ENCODE results near the gene LIPC. TPM values are rescaled to one million over a fixed set of nuclear protein-coding genes. Genes with fewer than 3 reads are reported as not detected.
A peak's percentile ranks its signal among the peaks of the same experiment; 100 is the strongest.

Gene LIPC
- total and polyA plus RNA-seq, 7 experiments from 2014 or later, result 0.46 to 5.1 (median 0.77) TPM

- no peaks in the 10 kb centered on the region for H3K27me3 Mint-ChIP-seq
- Histone ChIP-seq H3K4me1 (ENCODE audit: control insufficient read depth in 2 of 2, insufficient read depth in 2 of 2, low read length in 2 of 2) (peaks cover 28 to 43% of the 10 kb centered on the region in 2 donors), H3K4me3 (ENCODE audit: low read length) (no peak overlapping the region), H3K27me3 (ENCODE audit: control insufficient read depth in 2 of 2, insufficient read depth in 2 of 2, low read length in 2 of 2) (no peaks in the 10 kb centered on the region), H3K9me3 (ENCODE audit: control insufficient read depth in 2 of 3, low read length in 3 of 3) (no peaks in the 10 kb centered on the region), H3K36me3 (ENCODE audit: control insufficient read depth in 2 of 3, insufficient read depth in 3 of 3, low read length in 3 of 3) (no peaks in the 10 kb centered on the region), H3K27ac (ENCODE audit: low read depth, low read length) (no peak overlapping the region)
- ATAC-seq, result no peak
- ChIA-PET POLR2A (interaction anchor here (1.2 kb wide), 1 partner anchor 15 kb away, joined by 5 read pairs; no protein-coding TSS in a partner anchor), CTCF (no interaction called here)
- intact Hi-C loops (cut with micrococcal nuclease), result loop anchor here in 1 of 2 donors (5.0 kb wide), 1 partner anchor 35 kb away; no protein-coding TSS in a partner anchor
- DNase-seq, result no peak
- peaks cover 33 to 66% (median 53%) of the 10 kb centered on the region in 7 donors for H3K4me1 Mint-ChIP-seq
- peaks cover 0 to 2% (median 0%) of the 10 kb centered on the region in 11 donors for H3K9me3 Mint-ChIP-seq
- H3K27ac Mint-ChIP-seq, result peak overlapping the region; percentile 24 to 86 (median 60)
- peak overlapping the region in 4 of 10 donors; percentile 19 to 61 (median 37) for H3K4me3 Mint-ChIP-seq
- H3K36me3 Mint-ChIP-seq, result peaks cover 0 to 22% (median 0%) of the 10 kb centered on the region in 5 donors
Observed at GRCh38 chr15:58477170-58477569, 45.4 kb downstream of the LIPC start.

DNA sequence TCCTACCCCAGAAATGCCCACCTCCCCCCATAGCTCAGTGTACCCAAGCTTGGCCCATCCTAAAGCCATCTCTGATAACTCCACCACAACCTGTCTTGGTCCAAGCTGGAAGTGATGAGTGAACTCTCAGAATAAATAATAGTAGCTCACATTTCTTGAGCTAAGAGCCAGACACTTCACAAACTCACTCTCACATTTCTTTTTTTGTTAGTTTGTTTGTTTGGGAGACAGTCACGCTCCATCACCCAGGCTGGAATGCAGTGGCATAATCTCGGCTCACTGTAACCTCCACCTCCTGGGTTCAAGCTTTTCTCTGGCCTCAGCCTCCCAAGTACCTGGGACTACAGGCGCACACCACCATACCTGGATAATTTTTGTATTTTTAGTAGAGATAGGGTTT lies 46.2 kb downstream of the LIPC start:
- ATAC-seq, result no peak
- Histone ChIP-seq H3K9me3 (ENCODE audit: control insufficient read depth in 2 of 3, low read length in 3 of 3) (no peaks in the 10 kb centered on the region), H3K4me1 (ENCODE audit: control insufficient read depth in 2 of 2, insufficient read depth in 2 of 2, low read length in 2 of 2) (peaks cover 23 to 38% of the 10 kb centered on the region in 2 donors), H3K27ac (ENCODE audit: low read depth, low read length) (no peak overlapping the region), H3K36me3 (ENCODE audit: control insufficient read depth in 2 of 3, insufficient read depth in 3 of 3, low read length in 3 of 3) (no peaks in the 10 kb centered on the region), H3K4me3 (ENCODE audit: low read length) (no peak overlapping the region), H3K27me3 (ENCODE audit: control insufficient read depth in 2 of 2, insufficient read depth in 2 of 2, low read length in 2 of 2) (no peaks in the 10 kb centered on the region)
- Mint-ChIP-seq H3K27ac (peak overlapping the region in 7 of 9 donors; percentile 18 to 86 (median 53)), H3K4me1 (peaks cover 33 to 65% (median 49%) of the 10 kb centered on the region in 7 donors), H3K9me3 (peaks cover 0 to 2% (median 0%) of the 10 kb centered on the region in 11 donors), H3K36me3 (peaks cover 0 to 23% (median 0%) of the 10 kb centered on the region in 5 donors), H3K4me3 (peak overlapping the region in 1 of 10 donors; percentile 52), H3K27me3 (no peaks in the 10 kb centered on the region)
- intact Hi-C loops (cut with micrococcal nuclease), result loop anchor here in 1 of 2 donors (5.0 kb wide), 1 partner anchor 36 kb away; no protein-coding TSS in a partner anchor
- POLR2A ChIA-PET, result interaction anchor here (1.2 kb wide), 1 partner anchor 14 kb away, joined by 5 read pairs; no protein-coding TSS in a partner anchor
- CTCF ChIA-PET, result no interaction called here
- DNase-seq, result no peak

DNA sequence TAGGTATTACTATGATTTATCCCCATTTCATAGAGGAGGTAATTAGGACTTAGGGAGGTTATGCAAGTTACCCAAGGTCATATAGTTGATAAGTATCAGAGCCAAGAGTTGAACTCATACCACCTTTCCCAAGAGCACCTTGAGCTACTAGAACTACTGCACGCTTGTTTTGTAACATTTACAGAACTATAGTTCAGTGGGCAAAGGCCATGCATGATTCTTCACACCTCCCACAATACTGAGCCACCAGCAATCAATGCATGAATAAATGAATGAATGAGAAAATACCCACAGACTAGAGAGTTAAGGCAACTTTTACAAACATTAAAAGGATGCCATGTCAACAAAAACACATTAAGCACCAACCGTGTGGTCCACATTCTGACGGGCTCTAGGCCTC lies 46.8 kb downstream of the LIPC start:
- ATAC-seq (no peak), DNase-seq (no peak)
- Mint-ChIP-seq H3K9me3 (peaks cover 0 to 6% (median 0%) of the 10 kb centered on the region in 11 donors), H3K36me3 (peaks cover 0 to 25% (median 0%) of the 10 kb centered on the region in 5 donors), H3K4me1 (peaks cover 33 to 65% (median 49%) of the 10 kb centered on the region in 7 donors), H3K4me3 (no peak overlapping the region), H3K27me3 (no peaks in the 10 kb centered on the region), H3K27ac (peak overlapping the region in 3 of 9 donors; percentile 12 to 53 (median 13))
- Histone ChIP-seq H3K27ac (ENCODE audit: low read depth, low read length) (no peak overlapping the region), H3K4me1 (ENCODE audit: control insufficient read depth in 2 of 2, insufficient read depth in 2 of 2, low read length in 2 of 2) (peaks cover 17 to 36% of the 10 kb centered on the region in 2 donors), H3K9me3 (ENCODE audit: control insufficient read depth in 2 of 3, low read length in 3 of 3) (no peaks in the 10 kb centered on the region), H3K4me3 (ENCODE audit: low read length) (no peak overlapping the region), H3K36me3 (ENCODE audit: control insufficient read depth in 2 of 3, insufficient read depth in 3 of 3, low read length in 3 of 3) (no peaks in the 10 kb centered on the region), H3K27me3 (ENCODE audit: control insufficient read depth in 2 of 2, insufficient read depth in 2 of 2, low read length in 2 of 2) (no peaks in the 10 kb centered on the region)
- ChIA-PET POLR2A (no interaction called here), CTCF (no interaction called here)
- intact Hi-C loops (cut with micrococcal nuclease), result loop anchor here in 1 of 2 donors (5.0 kb wide), 1 partner anchor 36 kb away; no protein-coding TSS in a partner anchor

DNA sequence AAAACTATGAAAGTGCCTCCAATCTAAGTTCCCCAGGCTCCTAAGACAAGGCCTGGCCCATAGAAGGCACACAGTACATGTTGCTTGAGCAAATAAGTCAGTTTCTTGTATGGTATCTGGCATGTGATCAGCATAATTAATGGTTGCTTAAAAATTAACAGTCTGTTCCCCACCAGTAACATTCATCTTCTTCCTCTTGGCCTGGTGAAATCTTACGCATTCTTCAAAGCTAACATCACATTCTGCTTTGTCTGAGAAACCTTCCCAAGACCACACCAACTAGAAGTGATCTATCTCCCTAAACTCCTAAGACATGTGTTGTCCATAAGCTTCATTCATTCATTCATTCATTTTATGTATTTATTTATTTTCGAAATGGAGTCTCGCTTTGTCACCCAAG lies 48.1 kb downstream of the LIPC start:
- H3K27me3 Mint-ChIP-seq, result no peaks in the 10 kb centered on the region
- intact Hi-C loops (cut with micrococcal nuclease), result loop anchor here in 1 of 2 donors (5.0 kb wide), 1 partner anchor 38 kb away; no protein-coding TSS in a partner anchor
- DNase-seq, result no peak
- CTCF ChIA-PET, result no interaction called here
- H3K36me3 ChIP-seq (ENCODE audit: control insufficient read depth in 2 of 3, insufficient read depth in 3 of 3, low read length in 3 of 3), result no peaks in the 10 kb centered on the region
- H3K27ac Mint-ChIP-seq, result peak overlapping the region in 2 of 9 donors; percentile 28 to 61
- peaks cover 0 to 6% (median 0%) of the 10 kb centered on the region in 11 donors for H3K9me3 Mint-ChIP-seq
- no peak overlapping the region for H3K4me3 Mint-ChIP-seq
- no peaks in the 10 kb centered on the region for H3K9me3 ChIP-seq (ENCODE audit: control insufficient read depth in 2 of 3, low read length in 3 of 3)
- peaks cover 21 to 36% of the 10 kb centered on the region in 2 donors for H3K4me1 ChIP-seq (ENCODE audit: control insufficient read depth in 2 of 2, insufficient read depth in 2 of 2, low read length in 2 of 2)
- peaks cover 0 to 23% (median 0%) of the 10 kb centered on the region in 5 donors for H3K36me3 Mint-ChIP-seq
- no peak overlapping the region for H3K4me3 ChIP-seq (ENCODE audit: low read length)
- H3K27ac ChIP-seq (ENCODE audit: low read depth, low read length), result no peak overlapping the region
- H3K4me1 Mint-ChIP-seq, result peaks cover 35 to 65% (median 51%) of the 10 kb centered on the region in 7 donors
- POLR2A ChIA-PET, result no interaction called here
- no peak for ATAC-seq
- H3K27me3 ChIP-seq (ENCODE audit: control insufficient read depth in 2 of 2, insufficient read depth in 2 of 2, low read length in 2 of 2), result no peaks in the 10 kb centered on the region

GRCh38 chr15:58483376-58483775 lies 51.6 kb downstream of the LIPC start:
- Mint-ChIP-seq H3K27ac (peak overlapping the region in 7 of 9 donors; percentile 15 to 92 (median 74)), H3K4me3 (peak overlapping the region in 4 of 10 donors; percentile 7 to 22 (median 12)), H3K4me1 (peaks cover 35 to 57% (median 48%) of the 10 kb centered on the region in 7 donors), H3K36me3 (peaks cover 0 to 33% (median 0%) of the 10 kb centered on the region in 5 donors), H3K27me3 (no peaks in the 10 kb centered on the region), H3K9me3 (peaks cover 0 to 10% (median 0%) of the 10 kb centered on the region in 11 donors)
- Histone ChIP-seq H3K27ac (ENCODE audit: low read depth, low read length) (no peak overlapping the region), H3K9me3 (ENCODE audit: control insufficient read depth in 2 of 3, low read length in 3 of 3) (no peaks in the 10 kb centered on the region), H3K4me1 (ENCODE audit: control insufficient read depth in 2 of 2, insufficient read depth in 2 of 2, low read length in 2 of 2) (peaks cover 42 to 44% of the 10 kb centered on the region in 2 donors), H3K4me3 (ENCODE audit: low read length) (no peak overlapping the region), H3K36me3 (ENCODE audit: control insufficient read depth in 2 of 3, insufficient read depth in 3 of 3, low read length in 3 of 3) (no peaks in the 10 kb centered on the region), H3K27me3 (ENCODE audit: control insufficient read depth in 2 of 2, insufficient read depth in 2 of 2, low read length in 2 of 2) (no peaks in the 10 kb centered on the region)
- intact Hi-C loops (cut with micrococcal nuclease), result no loop called here
- DNase-seq, result no peak
- POLR2A ChIA-PET, result interaction anchor here (0.9 kb wide), 1 partner anchor 32 kb away, joined by 3 read pairs; no protein-coding TSS in a partner anchor
- CTCF ChIA-PET, result interaction anchor here (1.2 to 1.4 kb wide), 2 partner anchors 12 to 256 kb away, joined by 4 to 5 read pairs; no protein-coding TSS in a partner anchor
- no peak for ATAC-seq

DNA sequence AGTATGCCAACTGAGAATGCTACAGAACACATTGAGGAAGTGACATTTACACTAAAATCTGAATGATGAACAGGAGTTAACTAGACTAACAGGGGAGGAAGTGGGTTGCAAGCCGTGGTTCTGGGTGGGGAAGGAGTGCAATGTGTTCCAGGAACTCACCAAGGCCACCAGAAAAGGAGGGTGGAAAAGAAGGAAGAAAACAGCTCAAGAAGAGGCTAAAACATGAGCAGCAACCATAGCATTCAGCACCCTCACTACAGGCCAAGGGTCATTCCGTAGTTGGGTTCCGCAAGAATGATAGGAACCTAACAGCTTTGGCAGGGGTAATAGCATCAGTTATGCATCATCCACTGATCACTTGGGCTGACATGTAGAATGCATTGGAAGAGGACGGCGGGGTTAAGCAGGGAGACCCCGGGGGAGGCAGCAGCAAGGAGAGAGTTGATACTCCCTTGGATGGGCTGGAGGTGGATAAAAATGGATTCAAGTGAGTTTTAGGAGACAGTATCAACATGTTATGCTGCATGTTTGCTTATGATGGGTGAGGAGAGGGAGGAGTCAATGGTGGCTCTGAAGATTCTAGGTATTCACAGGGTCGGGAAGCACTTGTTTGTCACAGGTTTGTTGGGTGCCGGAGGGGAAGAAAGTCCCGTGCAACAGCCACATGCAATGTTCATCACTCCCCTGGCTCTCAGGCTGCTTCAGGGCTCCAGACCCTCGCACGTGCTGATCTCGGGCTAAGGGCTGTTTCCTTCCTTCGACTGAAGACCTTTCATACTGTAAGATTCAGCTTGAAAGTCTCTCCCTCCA lies 53.2 kb downstream of the LIPC start:
- ATAC-seq, result peak; percentile 85
- Histone ChIP-seq H3K4me1 (ENCODE audit: control insufficient read depth in 2 of 2, insufficient read depth in 2 of 2, low read length in 2 of 2) (peaks cover 42 to 45% of the 10 kb centered on the region in 2 donors), H3K27ac (ENCODE audit: low read depth, low read length) (peak overlapping the region; percentile 42), H3K9me3 (ENCODE audit: control insufficient read depth in 2 of 3, low read length in 3 of 3) (peaks cover 0 to 6% (median 0%) of the 10 kb centered on the region in 3 experiments), H3K4me3 (ENCODE audit: low read length) (peak overlapping the region; percentile 25), H3K27me3 (ENCODE audit: control insufficient read depth in 2 of 2, insufficient read depth in 2 of 2, low read length in 2 of 2) (no peaks in the 10 kb centered on the region), H3K36me3 (ENCODE audit: control insufficient read depth in 2 of 3, insufficient read depth in 3 of 3, low read length in 3 of 3) (no peaks in the 10 kb centered on the region)
- Mint-ChIP-seq H3K27ac (peak overlapping the region; percentile 80 to 95 (median 90)), H3K36me3 (peaks cover 0 to 43% (median 0%) of the 10 kb centered on the region in 5 donors), H3K4me1 (peaks cover 36 to 52% (median 48%) of the 10 kb centered on the region in 7 donors), H3K9me3 (peaks cover 0 to 16% (median 2%) of the 10 kb centered on the region in 11 donors), H3K4me3 (peak overlapping the region; percentile 61 to 81 (median 72)), H3K27me3 (no peaks in the 10 kb centered on the region)
- DNase-seq, result peak in 6 of 9 donors; percentile 56 to 73 (median 65)
- CTCF ChIA-PET, result interaction anchor here (1.4 kb wide), 1 partner anchor 13 kb away, joined by 5 read pairs; no protein-coding TSS in a partner anchor
- POLR2A ChIA-PET, result no interaction called here
- intact Hi-C loops (cut with micrococcal nuclease), result loop anchor here (1.0 to 2.0 kb wide), 3 partner anchors 12 to 60 kb away; no protein-coding TSS in a partner anchor

Data from naive thymus-derived CD4-positive, alpha-beta T cell (primary cell).